Spleen (tissue), 11 donors: ENCODE results near the gene PHLPP2. TPM values are rescaled to one million over a fixed set of nuclear protein-coding genes. Genes with fewer than 3 reads are reported as not detected.
A peak's percentile ranks its signal among the peaks of the same experiment; 100 is the strongest.

Source experiments
- DNase-seq: peaks from one replicate; pipeline ENCODE4 v3.0.0-alpha.2; 2020
- H3K27ac ChIP-seq, 8 donors: fragments of 200-600 bp; sonication (generic) in 7 of 8; 1 replicate in 4 of 8; 2 replicates in 4 of 8; pipeline versions ENCODE4 v1.5.0 to v1.8.0; 2016 to 2021; ENCODE audit warnings: inconsistent platforms in 4 of 8, mild to moderate bottlenecking in 4 of 8, moderate library complexity in 1 of 8
- H3K27me3 ChIP-seq, 7 donors: fragments of 200-600 bp; sonication (generic) in 6 of 7; replicated peaks in 1 of 7; 1 replicate in 4 of 7; 2 replicates in 3 of 7; pipeline versions ENCODE4 v1.5.0 to v1.8.0; 2016 to 2021; ENCODE audit warnings: inconsistent platforms in 3 of 7, mild to moderate bottlenecking in 1 of 7
- H3K36me3 ChIP-seq, 6 donors: fragments of 200-600 bp; sonication (generic) in 5 of 6; 1 replicate in 4 of 6; 2 replicates in 2 of 6; pipeline versions ENCODE4 v1.5.0 to v1.8.0; 2016 to 2021; ENCODE audit warnings: inconsistent platforms in 2 of 6
- H3K4me1 ChIP-seq, 6 donors: fragments of 200-600 bp; sonication (generic) in 5 of 6; 1 replicate in 3 of 6; 2 replicates in 3 of 6; pipeline versions ENCODE4 v1.5.0 to v1.8.0; 2016 to 2021; ENCODE audit warnings: inconsistent platforms in 3 of 6
- H3K4me3 ChIP-seq, 8 donors: fragments of 200-600 bp; sonication (generic) in 7 of 8; 1 replicate in 4 of 8; 2 replicates in 4 of 8; pipeline versions ENCODE4 v1.5.0 to v1.8.0; 2016 to 2021; ENCODE audit warnings: inconsistent platforms in 4 of 8, mild to moderate bottlenecking in 4 of 8, moderate library complexity in 2 of 8
- H3K9me3 ChIP-seq, 8 donors: fragments of 200-600 bp; sonication (generic) in 7 of 8; 1 replicate in 4 of 8; 2 replicates in 4 of 8; pipeline versions ENCODE4 v1.5.0 to v1.8.0; 2016 to 2021; ENCODE audit warnings: inconsistent platforms in 4 of 8
- CTCF ChIP-seq, 11 experiments: fragments of 200-600 bp in 7 of 11; fragments of 450-650 bp in 4 of 11; sonication (generic) in 4 of 11; IDR thresholded peaks in 8 of 11; conservative IDR thresholded peaks in 3 of 11; 1 replicate in 7 of 11; 2 replicates in 4 of 11; pipeline versions ENCODE4 v1.4.0 to v1.8.0; 2016 to 2021; ENCODE audit warnings: antibody characterized with exemption in 11 of 11, inconsistent platforms in 4 of 11, mild to moderate bottlenecking in 1 of 11
- POLR2A ChIP-seq, 3 donors: fragments of 450-650 bp; IDR thresholded peaks; one replicate each; pipeline ENCODE4 v1.5.1; 2017; ENCODE audit warnings: antibody characterized with exemption in 3 of 3, mild to moderate bottlenecking in 1 of 3
- POLR2AphosphoS5 ChIP-seq, 3 donors: sonication (generic); formaldehyde crosslinking; IDR thresholded peaks; one replicate each; pipeline ENCODE4 v1.5.1; 2017; ENCODE audit warnings: antibody characterized with exemption in 3 of 3
- WGBS, 5 donors: extraction: QIAGEN DNeasy Blood & Tissue Kit in 3 of 5; methylation state at CpG; one replicate each; pipeline versions ENCODE4 v1.1.5 to v1.1.7; 2013 to 2018; 5-methylcytosine and 5-hydroxymethylcytosine counted together
- intact Hi-C: fragments of 100-400 bp; cut with DNase I; formaldehyde crosslinking; loops from one replicate; pipeline ENCODE4 v1.15.0; 2023; ENCODE audit warnings: low total_unique reads
- polyA plus RNA-seq, 3 donors: library from polyadenylated mRNA; stranded (reverse); fragments of 200-250 nt; gene quantifications; one replicate each; pipeline ENCODE4 v1.2.1, GENCODE V29; 2013
- total RNA-seq, 7 donors: library from RNA; depleted of rRNA in 3 of 7; stranded (reverse); fragments of >200 nt in 3 of 7; fragmentation: NEBNext Ultra II Directional in 4 of 7; extraction: Animal tissue kit (Norgen Biotek cat#: 25700) in 4 of 7; gene quantifications; one replicate each; pipeline versions ENCODE4 v1.1.0 to v1.2.1, GENCODE V29; 2016 to 2021
- donor health status: healthy with polysubstance abuse.
- donor health status: DM: no; HTN: no; CAD: no; lungs with moderate emphysema.
- donor health status: DM: no; HTN: no; CAD: no.
- donor health status: Bipolar disorder and iron deficiency.
- donor health status: healthy.
- donor health status: DM: no; HTN: no; CAD: no.
- donor health status: DM: yes; HTN: yes; CAD: no.

The PHLPP2 gene
- total and polyA plus RNA-seq, 10 donors = 1.0 to 10.9 (median 8.0) TPM

DNA sequence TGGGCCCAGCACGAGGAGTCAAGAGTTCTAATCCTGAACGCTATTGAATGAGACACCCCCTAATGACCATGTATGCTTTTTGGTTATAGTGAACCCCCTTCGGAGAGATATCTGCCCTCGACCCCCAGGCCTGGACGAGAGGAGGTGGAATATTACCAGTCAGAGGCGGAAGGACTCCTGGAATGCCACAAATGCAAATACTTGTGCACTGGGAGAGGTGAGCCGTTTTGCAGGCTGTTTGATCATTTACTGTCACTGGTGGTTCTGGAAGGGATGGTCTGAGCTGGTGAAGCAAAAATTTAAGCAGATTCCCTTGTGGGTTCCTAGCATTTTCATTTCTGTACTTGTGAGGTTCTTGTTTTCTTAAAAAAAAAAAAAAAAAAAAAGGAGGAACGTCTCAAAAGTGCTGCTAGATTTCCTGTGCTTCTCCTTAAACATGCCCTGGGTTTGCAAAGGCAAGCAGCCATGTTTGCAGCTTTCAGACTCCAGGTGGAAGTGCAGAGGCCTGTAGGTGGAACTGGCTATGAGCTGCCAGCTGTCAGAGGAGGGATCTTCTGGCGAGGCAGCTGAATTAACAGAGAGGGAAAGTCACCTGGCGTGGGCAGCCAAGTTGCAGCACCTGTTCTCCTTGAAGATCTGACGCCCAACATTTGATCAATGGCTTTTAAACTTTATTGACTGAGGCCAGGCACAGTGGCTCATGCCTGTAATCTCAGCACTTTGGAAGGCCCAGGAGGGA is 95.1 kb downstream of the PHLPP2 start:
- Histone ChIP-seq H3K27ac (no peak overlapping the region), H3K4me1 (peaks cover 0 to 19% (median 13%) of the 10 kb centered on the region in 6 donors), H3K27me3 (peaks cover 2 to 40% (median 27%) of the 10 kb centered on the region in 7 donors), H3K9me3 (no peaks in the 10 kb centered on the region), H3K4me3 (no peak overlapping the region), H3K36me3 (no peaks in the 10 kb centered on the region)
- DNase-seq = peak; percentile 25
- intact Hi-C loops = no loop called here
- no peak for TF ChIP-seq CTCF (IDR thresholded peaks at IDR 0.05 in 8 of 11, conservative IDR thresholded peaks at IDR 0.05 in 3 of 11)
- TF ChIP-seq POLR2A (IDR thresholded peaks at IDR 0.05) = no peak
- no peak for TF ChIP-seq POLR2AphosphoS5 (IDR thresholded peaks at IDR 0.05)
- 68 to 86% (median 78%) methylated on average over 11 of the region's 11 CpGs for WGBS, 5 donors

DNA sequence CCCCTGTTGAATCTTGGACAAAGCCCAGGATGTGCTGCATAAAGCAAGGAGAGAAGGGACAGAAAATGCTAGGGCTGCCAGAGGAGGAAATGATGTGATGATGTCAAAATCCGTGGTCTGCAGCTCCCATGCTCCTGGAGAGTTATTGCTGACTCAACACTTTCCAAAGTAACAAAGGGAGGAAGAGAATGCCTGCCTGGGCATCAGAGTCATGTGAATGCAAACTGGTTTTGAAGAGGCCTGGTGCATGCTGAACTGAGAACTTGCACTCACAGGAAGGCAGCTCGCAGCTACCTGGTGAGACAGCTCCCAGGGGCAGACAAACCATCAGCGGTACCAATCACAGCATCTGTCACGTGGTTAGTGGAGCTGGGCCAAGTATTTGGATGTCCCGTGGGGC is 95.7 kb downstream of the PHLPP2 start:
- intact Hi-C loops = no loop called here
- 30 to 36% (median 34%) methylated on average over 4 to 5 of the region's 5 CpGs for WGBS, 5 donors
- no peaks in the 10 kb centered on the region for H3K9me3 ChIP-seq
- peak; percentile 30 for DNase-seq
- no peak overlapping the region for H3K27ac ChIP-seq
- TF ChIP-seq CTCF (IDR thresholded peaks at IDR 0.05 in 8 of 11, conservative IDR thresholded peaks at IDR 0.05 in 3 of 11) = no peak
- no peak for TF ChIP-seq POLR2AphosphoS5 (IDR thresholded peaks at IDR 0.05)
- TF ChIP-seq POLR2A (IDR thresholded peaks at IDR 0.05) = no peak
- H3K36me3 ChIP-seq = no peaks in the 10 kb centered on the region
- H3K4me3 ChIP-seq = no peak overlapping the region
- H3K27me3 ChIP-seq = peaks cover 2 to 44% (median 30%) of the 10 kb centered on the region in 7 donors
- H3K4me1 ChIP-seq = peaks cover 0 to 19% (median 13%) of the 10 kb centered on the region in 6 donors

GRCh38 chr16:71627731-71628181 is 96.7 kb downstream of the PHLPP2 start:
- Histone ChIP-seq H3K36me3 (no peaks in the 10 kb centered on the region), H3K27me3 (peaks cover 2 to 44% (median 30%) of the 10 kb centered on the region in 7 donors), H3K27ac (no peak overlapping the region), H3K9me3 (no peaks in the 10 kb centered on the region), H3K4me1 (peaks cover 2 to 19% (median 13%) of the 10 kb centered on the region in 6 donors), H3K4me3 (no peak overlapping the region)
- intact Hi-C loops = no loop called here
- no peak for TF ChIP-seq CTCF (IDR thresholded peaks at IDR 0.05 in 8 of 11, conservative IDR thresholded peaks at IDR 0.05 in 3 of 11)
- TF ChIP-seq POLR2A (IDR thresholded peaks at IDR 0.05) = no peak
- no peak for TF ChIP-seq POLR2AphosphoS5 (IDR thresholded peaks at IDR 0.05)
- peak; percentile 30 for DNase-seq
- 68 to 85% (median 78%) methylated on average over 5 to 7 of the region's 7 CpGs for WGBS, 5 donors

DNA sequence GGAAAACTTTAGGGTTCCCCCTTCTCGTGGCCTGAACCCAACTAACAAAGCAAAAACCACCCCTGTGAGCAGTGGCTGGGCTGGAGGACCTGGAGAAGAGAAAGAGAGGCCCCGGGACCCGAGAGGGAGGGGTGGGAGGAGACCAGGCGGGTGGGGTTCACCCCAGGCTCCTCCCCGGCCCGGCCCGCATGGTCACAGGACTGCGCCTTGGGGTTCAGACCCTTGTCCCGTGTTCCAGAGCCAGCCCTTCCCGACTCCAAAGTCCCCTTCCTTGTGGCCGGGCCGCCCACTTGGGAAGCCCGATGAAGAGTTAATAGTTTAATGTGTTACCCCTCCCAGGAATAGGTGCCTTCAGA is 97.7 kb downstream of the PHLPP2 start:
- no peaks in the 10 kb centered on the region for H3K9me3 ChIP-seq
- WGBS, 5 donors = 8 to 16% (median 10%) methylated on average over 13 of the region's 13 CpGs
- H3K4me1 ChIP-seq = peaks cover 3 to 19% (median 13%) of the 10 kb centered on the region in 6 donors
- peak; percentile 72 for DNase-seq
- no peak overlapping the region for H3K27ac ChIP-seq
- H3K27me3 ChIP-seq = peaks cover 2 to 44% (median 30%) of the 10 kb centered on the region in 7 donors
- TF ChIP-seq POLR2AphosphoS5 (IDR thresholded peaks at IDR 0.05) (no peak), CTCF (IDR thresholded peaks at IDR 0.05 in 8 of 11, conservative IDR thresholded peaks at IDR 0.05 in 3 of 11) (no peak), POLR2A (IDR thresholded peaks at IDR 0.05) (no peak)
- peak overlapping the region; percentile 27 to 68 (median 40) for H3K4me3 ChIP-seq
- H3K36me3 ChIP-seq = no peaks in the 10 kb centered on the region
- intact Hi-C loops = no loop called here
